Activated T-cell treated with anti-CD3 and anti-CD28 coated beads, Interleukin-2, amount 50 U/mL, for 48 hours (primary cell): ENCODE results near the gene RHEB.

Experiments used
- DNase-seq, 2 experiments: peaks; one replicate each; pipeline ENCODE4 v3.0.0-alpha.2; 2020

Gene RHEB

GRCh38 chr7:151430391-151431205, 89.1 kb downstream of the RHEB start:
- DNase-seq: no peak

- peak in 1 of 2 experiments; percentile 49 for DNase-seq
Observed at GRCh38 chr7:151429560-151430331, 89.9 kb downstream of the RHEB start.

DNA sequence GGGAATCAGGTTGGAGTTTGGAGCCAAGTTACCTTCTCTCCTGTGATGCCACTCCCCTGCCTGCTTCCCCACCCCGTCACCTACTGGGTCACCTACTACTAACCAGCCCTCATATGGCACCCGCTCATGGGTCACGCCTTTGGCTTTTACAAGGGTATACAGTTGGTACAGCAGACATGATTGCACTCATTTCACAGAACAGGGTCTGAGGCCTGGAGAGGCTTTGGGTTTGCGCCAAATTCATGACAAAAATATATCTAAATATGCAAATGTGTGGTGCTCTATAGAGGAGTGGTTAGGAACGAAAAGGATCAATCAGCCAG, 90.5 kb downstream of the RHEB start:
- no peak for DNase-seq

- no peak for DNase-seq
Observed at GRCh38 chr7:151428378-151429236, 91.1 kb downstream of the RHEB start.

DNA sequence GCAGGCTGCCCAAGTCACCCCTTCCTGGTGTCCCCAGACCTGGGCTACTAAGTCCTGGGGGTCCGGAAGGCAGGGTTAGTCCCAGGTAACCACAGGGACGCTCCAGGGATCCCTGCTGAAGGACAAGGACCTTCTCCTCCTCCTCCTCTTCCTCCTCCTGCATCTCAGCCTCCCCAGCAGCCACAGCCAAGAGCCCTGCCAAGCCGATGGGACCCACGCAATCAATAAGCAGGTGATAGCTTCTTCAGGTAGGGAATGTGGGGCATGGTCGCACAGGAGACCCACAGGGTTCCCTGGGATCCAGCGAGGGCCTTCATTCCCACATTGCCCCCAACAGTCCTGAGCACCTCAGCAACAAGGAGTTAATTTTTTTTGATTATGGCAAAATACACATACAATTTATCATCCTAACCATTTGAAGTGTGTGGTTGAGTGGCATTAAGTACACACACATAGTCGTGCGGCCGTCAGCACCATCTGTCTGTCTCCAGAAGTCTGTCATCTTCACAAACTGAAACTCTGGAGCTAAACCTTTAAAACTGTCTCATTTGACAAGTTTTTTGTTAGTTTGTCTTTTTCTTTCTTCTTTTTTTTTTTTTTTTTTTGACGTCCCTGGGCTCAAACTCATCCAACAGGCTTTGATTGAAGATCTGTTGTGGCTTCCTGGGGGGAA, 91.9 kb downstream of the RHEB start:
- no peak for DNase-seq

GRCh38 chr7:151426904-151427704, 92.6 kb downstream of the RHEB start:
- no peak for DNase-seq

DNA sequence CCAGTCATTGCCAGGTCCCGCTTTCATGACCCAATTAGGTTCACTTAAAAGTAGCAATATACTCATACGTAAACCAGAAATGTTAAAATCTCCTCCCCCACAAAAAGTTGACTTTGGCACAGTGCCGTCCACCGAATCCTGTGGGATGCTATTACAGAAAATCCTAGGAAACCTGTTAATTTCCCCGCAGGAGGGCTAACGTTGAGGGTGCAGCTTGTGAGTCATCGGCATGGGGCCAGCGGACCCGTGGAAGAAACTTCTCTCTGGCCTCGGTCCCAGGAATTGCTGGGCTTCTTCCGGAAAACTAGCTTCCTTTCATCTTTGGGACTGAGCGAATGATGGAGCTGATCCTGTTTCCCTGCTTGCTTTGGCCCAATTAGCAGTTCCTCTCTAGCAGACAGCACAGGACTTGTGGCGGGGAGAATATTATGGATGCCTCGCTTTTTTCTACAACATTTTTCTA, 93.2 kb downstream of the RHEB start:
- no peak for DNase-seq

- no peak for DNase-seq
Observed at GRCh38 chr7:151425670-151426440, 93.8 kb downstream of the RHEB start.

DNA sequence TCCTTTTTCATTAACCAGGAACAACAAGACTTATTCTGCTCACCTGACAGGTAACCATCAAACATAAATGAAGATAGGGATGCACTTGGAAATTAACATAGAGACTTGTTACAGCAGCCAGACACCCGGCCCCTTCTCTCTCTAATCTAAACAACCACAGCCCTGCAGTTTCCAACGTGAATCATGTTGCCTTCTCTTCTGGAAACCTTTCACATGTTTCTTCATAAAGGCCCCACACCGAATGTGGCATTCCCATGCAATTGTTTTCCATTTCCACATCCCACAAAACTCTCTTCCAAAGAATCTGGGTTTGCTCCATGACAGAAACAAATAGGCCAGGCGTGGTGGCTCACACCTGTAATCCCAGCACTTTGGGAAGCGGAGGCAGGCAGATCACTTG, 94.9 kb downstream of the RHEB start:
- no peak for DNase-seq

DNA sequence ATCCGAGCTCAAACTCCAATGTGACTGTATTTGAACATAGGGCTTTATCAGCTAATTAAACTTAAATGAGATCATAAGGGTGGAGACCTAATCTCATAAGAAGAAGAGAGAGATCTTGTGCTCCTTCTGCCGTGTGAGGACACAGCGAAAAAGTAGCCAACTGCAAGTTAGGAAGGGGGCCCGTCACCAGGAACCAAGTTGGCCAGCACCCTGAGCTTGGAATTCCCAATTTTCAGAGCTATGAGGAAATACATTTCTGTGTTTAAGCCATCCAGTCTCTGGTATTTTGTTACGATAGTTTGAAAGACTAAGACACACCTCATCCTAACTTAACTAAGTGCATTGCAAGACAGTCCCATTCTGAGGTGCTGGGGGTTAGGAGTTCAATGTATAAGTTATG, 95.8 kb downstream of the RHEB start:
- DNase-seq: no peak

DNA sequence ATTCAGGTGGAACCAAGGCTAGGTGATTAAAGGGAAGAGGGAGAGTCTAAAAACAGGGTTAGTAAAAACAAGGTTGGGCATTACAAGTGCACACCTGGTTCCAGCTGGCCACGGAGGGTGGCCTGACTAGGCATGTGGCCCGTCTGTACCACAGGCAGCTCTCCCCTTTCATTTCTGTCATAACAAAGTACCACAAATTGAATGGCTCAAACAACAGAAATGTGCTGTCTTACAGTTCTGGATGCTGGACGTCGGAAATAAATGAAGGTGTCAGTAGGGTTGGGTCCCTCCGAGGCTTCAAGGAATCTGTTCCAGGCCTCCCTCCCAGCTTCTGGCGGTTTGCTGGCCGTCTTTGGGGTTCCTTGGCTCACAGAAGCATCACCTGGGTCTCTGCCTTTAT, 96.5 kb downstream of the RHEB start:
- DNase-seq: no peak

- DNase-seq: no peak
Observed at GRCh38 chr7:151422212-151422611, 97.5 kb downstream of the RHEB start.

- DNase-seq: no peak
Observed at GRCh38 chr7:151420144-151420543, 99.6 kb downstream of the RHEB start.

DNA sequence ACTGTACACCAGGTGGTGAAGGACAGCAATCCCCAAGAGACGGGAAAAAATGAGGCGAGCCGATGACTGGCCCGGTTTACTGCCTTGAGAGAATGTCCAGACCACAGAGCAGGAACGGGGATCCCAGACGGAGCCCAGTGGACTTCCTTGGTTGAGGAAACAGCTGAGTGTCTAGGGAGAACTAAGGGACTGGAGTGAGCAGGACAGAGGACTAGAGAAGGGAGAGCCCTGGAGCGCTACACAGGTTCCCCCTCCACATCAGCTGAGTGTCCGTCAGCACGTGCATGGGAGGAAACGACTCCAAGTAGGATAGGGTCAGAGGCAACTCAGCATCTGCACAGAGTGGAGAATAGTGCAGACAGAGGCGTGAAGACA, 102.8 kb downstream of the RHEB start:
- DNase-seq: no peak

DNA sequence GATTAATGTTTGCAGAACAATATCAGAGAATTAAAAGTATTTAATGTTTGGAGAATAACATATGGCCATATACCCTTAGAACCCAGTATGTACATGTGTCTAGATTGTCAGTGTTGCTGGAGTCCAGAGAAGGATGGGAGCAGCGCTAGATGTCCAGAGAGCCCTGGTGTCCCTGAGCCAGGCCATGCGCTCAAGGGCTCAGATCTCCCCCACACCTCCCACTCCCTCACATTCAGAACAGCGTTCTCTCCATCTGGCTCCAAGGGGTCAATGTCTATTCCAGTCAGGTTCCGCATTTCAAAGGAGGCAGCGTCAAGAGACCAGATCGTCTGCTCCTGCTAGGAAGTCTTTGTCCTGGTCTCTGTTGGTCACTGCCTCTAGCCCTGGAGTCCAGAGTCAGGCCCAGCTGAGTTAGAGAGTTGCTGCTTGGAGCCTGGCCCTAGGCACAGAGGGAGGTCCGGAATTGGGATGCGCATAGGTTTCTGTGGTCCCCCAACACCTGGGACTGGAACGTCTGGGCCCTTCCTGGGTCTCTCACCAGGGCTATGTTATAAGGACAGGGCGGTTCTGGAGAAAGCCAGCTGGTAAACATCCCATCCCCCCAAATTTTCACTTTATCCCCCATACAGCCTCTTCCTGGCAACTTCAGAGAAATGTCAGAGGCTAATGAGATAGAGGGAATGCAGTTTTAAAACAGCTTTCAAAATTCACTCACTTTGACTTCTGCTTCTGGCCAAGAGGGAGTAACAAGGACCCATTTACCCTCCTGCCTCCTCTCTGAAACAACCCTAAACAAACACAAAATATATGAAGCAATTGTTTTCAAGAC, 103.4 kb downstream of the RHEB start:
- DNase-seq: no peak
